ENCODE results near the gene ARHGAP12.

ARHGAP12 gene

DNA sequence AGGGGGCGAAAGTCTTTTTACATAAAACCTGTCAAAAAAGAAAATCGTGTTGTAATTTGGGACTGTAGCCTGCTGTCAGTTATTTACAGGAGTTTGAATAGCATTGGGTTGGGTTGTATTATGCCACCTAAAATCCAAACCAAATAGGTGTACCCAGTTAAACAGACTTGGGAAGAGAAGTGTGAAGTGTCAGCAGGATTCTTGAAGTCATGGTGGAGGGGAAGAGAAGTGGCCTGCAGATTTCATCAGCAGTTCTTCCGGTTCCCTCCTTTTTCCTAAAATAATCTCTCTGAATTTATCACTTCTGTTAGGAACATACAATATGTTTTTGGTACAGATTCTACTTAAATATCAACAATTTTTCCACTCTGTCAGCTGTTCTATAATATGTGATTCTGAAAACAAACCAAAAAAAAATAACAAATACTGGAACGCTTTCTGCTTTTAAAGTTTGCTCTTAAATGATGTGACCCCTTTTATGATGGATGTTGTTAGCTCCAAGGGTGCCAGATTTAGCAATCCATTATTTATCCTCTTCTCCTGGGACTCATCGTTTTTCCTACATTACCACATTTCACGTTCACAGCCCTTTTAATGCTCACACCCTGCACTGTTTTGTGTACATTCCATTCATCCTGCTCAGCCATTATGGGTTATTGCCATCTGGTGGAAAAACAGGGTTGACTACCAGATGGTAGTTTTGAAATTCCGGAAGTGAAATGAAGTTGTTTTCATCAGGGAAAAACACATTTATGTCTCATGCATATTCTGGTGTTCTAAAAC lies 18.7 kb upstream of the ARHGAP12 start:
- no peak for DNase-seq

DNA sequence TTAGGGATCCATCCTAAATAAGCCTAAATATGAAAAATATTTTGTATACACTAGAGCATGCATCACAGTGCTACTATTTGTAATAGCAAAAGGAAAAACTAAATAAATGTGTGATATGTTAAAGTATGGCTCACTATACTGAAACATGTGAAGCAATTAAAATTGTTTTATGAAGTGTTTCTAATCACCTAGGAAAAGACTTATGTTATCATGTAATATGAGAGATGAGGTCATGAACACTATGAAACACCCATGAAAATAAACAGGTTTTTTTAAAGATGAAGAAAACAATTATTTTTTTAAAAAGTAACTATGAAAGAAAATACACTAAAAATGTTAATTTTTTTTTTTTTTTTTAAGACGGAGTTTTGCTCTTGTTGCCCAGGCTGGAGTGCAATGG lies 16.8 kb upstream of the ARHGAP12 start:
- no peak for DNase-seq

GRCh38 chr10:31944071-31944433 lies 15.4 kb upstream of the ARHGAP12 start:
- no peak for DNase-seq

DNA sequence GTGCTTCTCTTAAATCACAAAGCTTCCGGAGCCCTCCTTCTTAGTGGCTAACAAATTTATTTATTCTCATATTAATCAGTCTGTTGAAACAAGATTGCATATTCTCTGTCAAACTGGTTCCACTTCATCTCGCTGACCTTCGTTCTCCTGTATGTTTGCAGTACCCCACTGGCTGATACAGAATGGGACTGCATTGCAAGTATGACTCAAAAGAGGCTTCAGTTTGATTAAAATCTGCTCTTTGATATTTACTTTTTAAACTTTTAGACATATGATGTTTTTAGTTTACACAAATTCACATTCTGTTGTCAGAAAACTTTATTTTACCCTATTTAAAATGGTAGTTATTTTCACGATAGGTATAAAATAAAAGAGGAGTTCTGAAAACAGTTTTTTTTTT lies 14.3 kb upstream of the ARHGAP12 start:
- no peak for DNase-seq

- DNase-seq: no peak
Measured at GRCh38 chr10:31942435-31942834, 13.8 kb upstream of the ARHGAP12 start.

DNA sequence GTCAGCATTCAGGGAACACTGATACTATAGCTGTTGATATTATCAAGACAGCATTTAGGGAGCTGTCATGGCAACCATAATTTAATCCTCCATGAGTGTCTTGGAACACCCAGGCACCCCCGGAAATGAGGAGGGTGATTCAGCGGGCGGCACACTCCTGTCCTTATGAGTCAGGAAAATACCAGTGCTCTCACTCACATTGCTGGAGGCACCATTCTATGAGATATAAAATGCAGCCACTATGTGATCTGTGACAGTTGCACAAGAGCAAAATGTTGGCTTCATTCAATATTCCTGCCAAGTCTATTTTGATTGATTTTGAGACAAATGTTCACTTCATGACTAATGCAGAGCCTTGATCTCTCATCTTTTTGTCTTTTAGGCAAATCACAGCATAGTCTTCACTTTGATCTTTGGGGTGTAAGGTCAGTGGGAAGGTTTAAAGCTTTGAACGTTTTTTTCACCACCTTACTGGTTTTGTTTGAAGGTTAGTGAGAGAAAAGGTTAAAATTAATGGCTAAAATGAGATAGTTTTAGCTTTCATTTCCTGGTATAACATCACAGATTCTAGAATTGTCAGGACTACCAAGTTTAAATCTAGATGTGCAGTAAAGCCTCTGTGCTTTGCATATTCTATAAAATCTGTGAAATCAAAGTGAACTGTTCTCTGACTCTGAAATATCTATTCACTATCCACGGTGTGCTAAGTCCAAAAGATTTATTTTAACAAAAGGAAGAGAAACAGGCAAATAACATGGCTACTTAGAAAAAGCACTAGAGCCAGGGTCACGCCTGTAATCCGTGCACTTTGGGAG lies 12.4 kb upstream of the ARHGAP12 start:
- no peak for DNase-seq

- no peak for DNase-seq
Measured at GRCh38 chr10:31939797-31940708, 11.4 kb upstream of the ARHGAP12 start.

- no peak for DNase-seq
Measured at GRCh38 chr10:31937371-31937770, 8.7 kb upstream of the ARHGAP12 start.

- DNase-seq: no peak
Measured at GRCh38 chr10:31936933-31937332, 8.3 kb upstream of the ARHGAP12 start.

GRCh38 chr10:31936086-31936485 lies 7.5 kb upstream of the ARHGAP12 start:
- no peak for DNase-seq

GRCh38 chr10:31935678-31936077 lies 7.0 kb upstream of the ARHGAP12 start:
- DNase-seq: no peak

DNA sequence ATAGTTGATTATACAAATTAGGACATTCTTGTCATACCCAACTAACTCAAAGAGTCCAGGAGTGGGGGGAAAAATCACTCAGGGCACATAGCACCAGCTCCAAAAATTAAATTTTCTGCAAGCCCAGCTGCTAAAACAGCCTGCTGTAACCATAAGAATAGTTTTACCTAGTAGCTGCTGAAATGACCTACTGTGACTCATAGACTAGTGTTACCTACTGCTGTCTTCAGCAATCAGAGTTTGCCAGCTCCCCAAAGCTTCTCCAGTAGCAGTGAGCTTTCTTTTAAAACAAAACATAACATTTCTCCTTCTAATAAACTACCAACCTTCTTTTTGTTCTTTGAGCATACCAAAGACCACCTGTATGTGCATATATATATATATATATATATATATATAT lies 4.2 kb upstream of the ARHGAP12 start:
- no peak for DNase-seq

GRCh38 chr10:31930856-31931255 lies 2.2 kb upstream of the ARHGAP12 start:
- DNase-seq: no peak

DNA sequence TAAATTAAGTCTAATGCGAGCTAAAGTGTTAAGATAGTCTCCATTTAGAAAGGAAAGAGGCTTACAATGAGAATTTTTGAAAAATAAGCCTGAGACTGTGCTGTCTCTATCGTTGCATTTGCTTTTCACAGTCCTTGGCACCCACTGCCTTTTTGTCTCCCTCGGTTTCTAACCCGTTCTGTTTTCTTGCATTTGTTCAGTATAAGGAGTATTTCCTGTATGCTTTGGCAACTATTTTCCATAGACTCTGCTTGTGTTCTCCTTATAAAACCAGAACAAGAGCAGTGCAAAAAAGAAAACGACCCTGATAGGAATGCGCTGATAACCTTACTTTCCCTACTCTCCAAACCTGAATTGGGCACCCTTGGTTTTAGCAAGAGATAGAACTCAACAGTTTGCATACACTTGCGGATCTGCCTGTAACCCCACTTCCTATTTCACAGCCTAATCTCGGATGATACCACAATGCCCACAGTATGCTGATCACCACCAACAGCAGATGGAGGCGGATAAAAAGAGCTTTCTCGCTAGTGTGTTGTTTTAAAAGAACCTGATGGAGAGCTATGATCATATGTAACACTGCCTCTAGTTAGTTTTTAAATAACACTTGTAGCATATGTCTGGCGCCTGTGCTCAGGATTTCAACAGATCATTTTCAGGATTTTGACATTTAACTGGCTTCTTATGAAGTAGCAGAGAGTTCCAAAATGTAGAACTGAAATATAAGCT lies 1.6 kb upstream of the ARHGAP12 start:
- no peak for DNase-seq

- DNase-seq: no peak
Measured at GRCh38 chr10:31929261-31930022, 811 bp upstream of the ARHGAP12 start.

- no peak for DNase-seq
Measured at GRCh38 chr10:31927884-31928548, 615 bp downstream of the ARHGAP12 start.

DNA sequence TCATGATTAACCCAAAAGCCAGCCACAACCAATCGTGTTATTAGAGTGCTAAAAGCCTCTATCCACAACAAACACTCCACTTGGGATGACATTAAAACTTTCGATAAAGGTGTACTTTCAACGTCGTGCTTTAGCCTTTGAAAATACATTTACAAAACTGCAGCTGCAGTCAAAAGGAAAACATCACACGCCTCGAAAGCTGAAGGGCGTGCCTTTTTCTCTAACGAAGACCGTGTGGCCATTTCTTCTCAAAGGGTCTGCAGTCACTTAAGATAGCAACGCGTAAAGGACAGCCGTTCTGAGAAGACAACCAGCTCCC lies 1.1 kb downstream of the ARHGAP12 start:
- DNase-seq: no peak

GRCh38 chr10:31926765-31927564 lies 1.7 kb downstream of the ARHGAP12 start:
- DNase-seq: no peak

GRCh38 chr10:31926160-31926559 lies 2.5 kb downstream of the ARHGAP12 start:
- DNase-seq: no peak

DNA sequence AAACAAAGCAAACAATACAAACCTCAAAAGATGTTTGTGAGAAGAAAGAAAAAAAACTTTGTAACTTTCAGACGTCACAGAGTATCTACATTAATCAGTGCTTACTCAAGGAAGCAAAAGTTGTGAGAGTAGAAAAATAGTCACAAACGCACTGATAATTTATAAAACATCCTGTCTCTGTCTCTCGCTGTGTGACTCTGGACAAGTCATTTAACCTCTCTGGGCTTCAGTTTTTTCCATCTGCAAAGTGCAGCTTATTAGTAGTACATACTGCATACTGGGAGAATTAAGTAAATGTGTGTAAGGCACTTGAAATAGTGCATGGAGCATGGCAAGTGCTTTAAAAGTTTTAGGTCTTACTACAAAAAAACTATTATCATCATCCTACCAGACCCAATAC lies 3.8 kb downstream of the ARHGAP12 start:
- DNase-seq: no peak

DNA sequence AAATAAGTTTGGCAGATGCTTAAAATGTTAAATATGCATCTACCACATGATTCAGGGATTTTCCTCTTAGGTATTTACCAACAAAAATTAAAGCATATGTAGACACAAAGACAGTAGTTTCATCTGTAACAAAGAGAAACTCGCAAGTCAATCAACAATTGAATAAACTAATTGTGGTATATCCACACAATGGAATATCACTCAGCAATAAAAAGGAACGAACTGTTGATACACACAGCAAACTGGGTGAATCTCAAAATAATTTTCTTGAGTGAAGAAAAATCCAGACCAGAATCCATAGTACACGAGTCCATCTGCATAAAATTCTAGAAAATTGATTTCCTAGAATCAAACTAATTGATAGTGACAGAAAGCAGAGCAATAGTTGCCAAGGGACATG lies 5.2 kb downstream of the ARHGAP12 start:
- no peak for DNase-seq

All from NCI-H187 treated with DMSO at 0.1 percent for 48 hours (cell line).